Left ventricle myocardium superior (tissue), 1 donor: ENCODE results near the gene GCK. TPM values are rescaled to one million over a fixed set of nuclear protein-coding genes. Genes with fewer than 3 reads are reported as not detected.
"Not testable (repeated sequence)": the region's sequence is repeated elsewhere in the genome, so short reads cannot be mapped to it uniquely, and the experiment has no call there.

ENCODE experiments used
- ATAC-seq: fragments of 200-7000 bp; cut with Tn5 transposase; one replicate; pipeline ENCODE4 v1.9.1; 2020; ENCODE audit warnings: mild to moderate bottlenecking, moderate library complexity
- DNase-seq: peaks from one replicate; pipeline ENCODE4 v3.0.0-alpha.2; 2020
- intact Hi-C: fragments of 100-400 bp; cut with micrococcal nuclease; formaldehyde crosslinking; loops from one replicate; pipeline ENCODE4 v1.11.0; 2022
- total RNA-seq: library from RNA; stranded (reverse); fragmentation: NEBNext Ultra II Directional; extraction: Animal tissue kit (Norgen Biotek cat#: 25700); gene quantifications from one replicate; pipeline ENCODE4 v1.2.1, GENCODE V29; 2021
- donor health status: DM: no; HTN: yes; CAD: no; lungs with severe emphysema.

GCK gene
- total RNA-seq, 1 donor from 2014 or later = 1.4 TPM

GRCh38 chr7:44212581-44213184 is 23.4 kb upstream of the GCK start:
- ATAC-seq (no peak), DNase-seq (no peak)
- intact Hi-C loops = no loop called here

- no peak for DNase-seq
- intact Hi-C loops = no loop called here
- no peak for ATAC-seq
These were observed 22.8 kb upstream of the GCK start for GRCh38 chr7:44212018-44212417.

GRCh38 chr7:44211126-44211675 is 22.0 kb upstream of the GCK start:
- ATAC-seq (no peak), DNase-seq (no peak)
- intact Hi-C loops = no loop called here

GRCh38 chr7:44210107-44210506 is 20.9 kb upstream of the GCK start:
- no peak for DNase-seq
- ATAC-seq = no peak
- intact Hi-C loops = no loop called here

- ATAC-seq (no peak), DNase-seq (no peak)
- intact Hi-C loops = no loop called here
These were observed 18.8 kb upstream of the GCK start for GRCh38 chr7:44208085-44208484.

- intact Hi-C loops = no loop called here
These were observed 16.8 kb upstream of the GCK start for GRCh38 chr7:44206008-44206407.

GRCh38 chr7:44201813-44202212 is 12.6 kb upstream of the GCK start:
- ATAC-seq (no peak), DNase-seq (no peak)
- intact Hi-C loops = no loop called here

More at GRCh38 chr7:44206008-44206407, 16.8 kb upstream of the GCK start:
- ATAC-seq (no peak), DNase-seq (no peak)

- ATAC-seq = peak; percentile 99
- DNase-seq = peak; percentile 94
- intact Hi-C loops = no loop called here
These were observed 11.6 kb upstream of the GCK start, which contains the start of gene YKT6 for GRCh38 chr7:44200699-44201461. YKT6 (plus strand) TSS chr7:44200978; CDS start chr7:44201136, 158 bp downstream.

GRCh38 chr7:44200163-44200562 is 10.9 kb upstream of the GCK start:
- DNase-seq, ATAC-seq, intact Hi-C loops: not testable (repeated sequence)

GRCh38 chr7:44197474-44197873 is 8.2 kb upstream of the GCK start:
- ATAC-seq = no peak
- intact Hi-C loops = no loop called here
- no peak for DNase-seq

GRCh38 chr7:44196450-44196872 is 7.2 kb upstream of the GCK start:
- peak; percentile 51 for ATAC-seq
- intact Hi-C loops = no loop called here
- no peak for DNase-seq

GRCh38 chr7:44195889-44196288 is 6.7 kb upstream of the GCK start:
- DNase-seq = no peak
- ATAC-seq = no peak
- intact Hi-C loops = no loop called here

GRCh38 chr7:44194562-44195145 is 5.4 kb upstream of the GCK start:
- intact Hi-C loops = no loop called here
- no peak for ATAC-seq
- no peak for DNase-seq

- DNase-seq (no peak), ATAC-seq (no peak)
- intact Hi-C loops = no loop called here
These were observed 4.8 kb upstream of the GCK start for GRCh38 chr7:44194069-44194468.

- intact Hi-C loops = no loop called here
- ATAC-seq (no peak), DNase-seq (no peak)
These were observed 4.0 kb upstream of the GCK start for GRCh38 chr7:44193011-44193802.

GRCh38 chr7:44191171-44191570 is 1.9 kb upstream of the GCK start:
- DNase-seq (no peak), ATAC-seq (no peak)
- intact Hi-C loops = no loop called here

- intact Hi-C loops = no loop called here
- no peak for DNase-seq
- ATAC-seq = no peak
These were observed 994 bp upstream of the GCK start for GRCh38 chr7:44189993-44190872.

- DNase-seq = no peak
- ATAC-seq = no peak
- intact Hi-C loops = no loop called here
These were observed 586 bp downstream of the GCK start for GRCh38 chr7:44188480-44189225.
